ENCODE results near the gene SLC25A24. TPM values are rescaled to one million over a fixed set of nuclear protein-coding genes. Genes with fewer than 3 reads are reported as not detected.

The SLC25A24 gene
- total and polyA plus RNA-seq, 9 of the 15 experiments (the other 6 are each of a cell fraction or from before 2014, with no cell fraction given) = 6.9 to 34.9 (median 25.4) TPM

DNA sequence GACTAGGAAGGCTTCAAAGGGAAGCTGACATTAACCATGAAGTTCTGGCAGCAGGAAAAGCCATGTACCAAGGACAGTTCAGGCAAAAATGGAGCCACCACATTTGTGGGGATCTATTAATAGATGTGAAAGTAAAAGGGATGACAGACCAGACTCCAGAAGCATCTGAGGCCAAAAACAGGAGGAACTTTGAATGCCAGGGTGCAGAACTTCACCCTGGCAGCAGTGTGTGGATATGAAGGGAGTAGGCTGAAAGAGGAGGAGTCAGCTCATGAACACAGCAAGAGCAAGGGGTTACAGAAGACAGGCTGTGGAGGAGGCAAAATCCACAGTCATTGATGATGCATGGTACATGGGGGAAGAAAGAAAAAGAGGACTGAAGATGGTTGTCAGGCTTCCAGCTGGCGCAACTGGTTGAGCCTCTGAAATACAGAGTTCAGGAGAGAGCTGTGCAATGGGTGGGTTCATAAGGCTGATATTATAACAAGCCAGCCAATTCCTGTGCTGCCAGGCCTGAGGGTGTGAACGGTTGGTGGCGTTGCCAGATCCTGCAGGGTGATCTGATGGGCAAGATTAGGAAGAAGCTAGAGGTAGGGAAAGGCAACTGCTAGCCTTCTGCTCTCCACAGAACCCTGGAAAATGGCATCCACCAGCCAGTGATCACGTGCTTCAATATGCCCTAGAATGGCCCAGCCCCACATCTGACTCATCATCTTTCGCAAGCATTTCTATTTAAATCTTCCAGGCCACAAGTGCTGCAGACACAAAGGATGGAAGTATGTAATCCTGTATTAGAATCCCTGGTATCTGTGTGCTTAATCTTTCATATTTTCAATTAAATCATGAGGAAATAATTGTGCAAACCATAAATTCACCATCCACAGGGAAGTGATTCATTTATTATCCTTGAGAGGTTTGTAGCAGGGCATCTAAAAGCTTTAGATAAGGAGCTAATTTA is 81.9 kb downstream of the SLC25A24 start:
- H3K4me1 ChIP-seq (replicated peaks in 1 of 2; ENCODE audit: control insufficient read depth in 2 of 2, insufficient read depth in 2 of 2, low read length in 2 of 2) = peaks cover 6 to 9% of the 10 kb centered on the region in 2 experiments; a peak in 4 of 5 replicates
- in situ Hi-C loops (cut with MboI) = no loop called here
- H3K36me3 ChIP-seq (ENCODE audit: control insufficient read depth, insufficient read depth, low read length) = no peaks in the 10 kb centered on the region
- no TSS peak for BruUV-seq (replicated peaks)
- H3K4me3 ChIP-seq = no peak overlapping the region
- H3K9me1 ChIP-seq (ENCODE audit: control insufficient read depth, insufficient read depth, low read length) = no peaks in the 10 kb centered on the region
- intact Hi-C loops (cut with micrococcal nuclease) = no loop called here
- peak in 2 of 4 experiments; percentile 38 to 43 for DNase-seq (ENCODE audit: extremely low read depth in 1 of 4, low spot score in 3 of 4)
- H3K4me2 ChIP-seq (ENCODE audit: insufficient read depth, low read length) = peak overlapping the region; percentile 48
- peak; percentile 73 for ATAC-seq
- FAIRE-seq = no peak
- POLR2A ChIA-PET = interaction anchor here (0.6 to 1.1 kb wide), 2 partner anchors 11 to 465 kb away, joined by 3 to 4 read pairs; no protein-coding TSS in a partner anchor
- no peaks in the 10 kb centered on the region for H3K9me3 ChIP-seq (replicated peaks; ENCODE audit: control insufficient read depth, insufficient read depth, low read depth, low read length)
- H3K27ac ChIP-seq (ENCODE audit: extremely low read depth, low read depth, low read length) = no peak overlapping the region
- no peak overlapping the region for H3K9ac ChIP-seq (ENCODE audit: insufficient read depth in 1 of 2, low read depth in 2 of 2, low read length in 2 of 2)
- no peaks in the 10 kb centered on the region for H3K79me2 ChIP-seq (ENCODE audit: control insufficient read depth, insufficient read depth, low read length)
- CTCF ChIA-PET (ENCODE audit: low intra/inter-chr PET ratio) = no interaction called here
- H3K27me3 ChIP-seq (ENCODE audit: control insufficient read depth in 2 of 2, insufficient read depth in 2 of 2, low read length in 2 of 2) = peaks cover 21 to 39% of the 10 kb centered on the region in 2 experiments
- 18% methylated on average over 5 of the region's 5 CpGs for WGBS (ENCODE audit: insufficient coverage, low coverage, missing lambda C conversion rate)
- no peaks in the 10 kb centered on the region for H4K20me1 ChIP-seq (replicated peaks; ENCODE audit: control insufficient read depth, insufficient read depth, low read length)
- peak overlapping the region; percentile 56; the same call in 1 of the 2 replicates for H2AFZ ChIP-seq (ENCODE audit: low read depth, low read length)
- no peak for TF ChIP-seq ATF1 (CRISPR knock-in tag; IDR thresholded peaks at IDR 0.05)
- no peak for TF ChIP-seq ATF1 (tag; IDR thresholded peaks at IDR 0.05)
- no peak for TF ChIP-seq ZNF324 (CRISPR knock-in tag; IDR thresholded peaks at IDR 0.05)
- TF ChIP-seq ELF4 (CRISPR knock-in tag; IDR thresholded peaks at IDR 0.05) = no peak
- peak; percentile 48; the same call in 1 of the 2 replicates for TF ChIP-seq MAFF (IDR thresholded peaks at IDR 0.05; ENCODE audit: low read length)
- 0 out of 2 replicates have a peak, but pooled peaks have one; percentile 31 for TF ChIP-seq ZNF134 (CRISPR knock-in tag; conservative IDR thresholded peaks at IDR 0.05)
- TF ChIP-seq RBBP5 (IDR thresholded peaks at IDR 0.05; ENCODE audit: borderline replicate concordance, insufficient read depth, low read length, poor library complexity, severe bottlenecking) = no peak
- no peak for TF ChIP-seq ETV1 (tag; conservative IDR thresholded peaks at IDR 0.05; ENCODE audit: low read depth)
- TF ChIP-seq, protein P1, sequence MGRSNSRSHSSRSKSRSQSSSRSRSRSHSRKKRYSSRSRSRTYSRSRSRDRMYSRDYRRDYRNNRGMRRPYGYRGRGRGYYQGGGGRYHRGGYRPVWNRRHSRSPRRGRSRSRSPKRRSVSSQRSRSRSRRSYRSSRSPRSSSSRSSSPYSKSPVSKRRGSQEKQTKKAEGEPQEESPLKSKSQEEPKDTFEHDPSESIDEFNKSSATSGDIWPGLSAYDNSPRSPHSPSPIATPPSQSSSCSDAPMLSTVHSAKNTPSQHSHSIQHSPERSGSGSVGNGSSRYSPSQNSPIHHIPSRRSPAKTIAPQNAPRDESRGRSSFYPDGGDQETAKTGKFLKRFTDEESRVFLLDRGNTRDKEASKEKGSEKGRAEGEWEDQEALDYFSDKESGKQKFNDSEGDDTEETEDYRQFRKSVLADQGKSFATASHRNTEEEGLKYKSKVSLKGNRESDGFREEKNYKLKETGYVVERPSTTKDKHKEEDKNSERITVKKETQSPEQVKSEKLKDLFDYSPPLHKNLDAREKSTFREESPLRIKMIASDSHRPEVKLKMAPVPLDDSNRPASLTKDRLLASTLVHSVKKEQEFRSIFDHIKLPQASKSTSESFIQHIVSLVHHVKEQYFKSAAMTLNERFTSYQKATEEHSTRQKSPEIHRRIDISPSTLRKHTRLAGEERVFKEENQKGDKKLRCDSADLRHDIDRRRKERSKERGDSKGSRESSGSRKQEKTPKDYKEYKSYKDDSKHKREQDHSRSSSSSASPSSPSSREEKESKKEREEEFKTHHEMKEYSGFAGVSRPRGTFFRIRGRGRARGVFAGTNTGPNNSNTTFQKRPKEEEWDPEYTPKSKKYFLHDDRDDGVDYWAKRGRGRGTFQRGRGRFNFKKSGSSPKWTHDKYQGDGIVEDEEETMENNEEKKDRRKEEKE (IDR thresholded peaks at IDR 0.05; ENCODE audit: borderline replicate concordance in 1 of 2, control insufficient read depth in 1 of 2, low read depth in 2 of 2, low read length in 1 of 2) = no peak
- TF ChIP-seq, protein P2, sequence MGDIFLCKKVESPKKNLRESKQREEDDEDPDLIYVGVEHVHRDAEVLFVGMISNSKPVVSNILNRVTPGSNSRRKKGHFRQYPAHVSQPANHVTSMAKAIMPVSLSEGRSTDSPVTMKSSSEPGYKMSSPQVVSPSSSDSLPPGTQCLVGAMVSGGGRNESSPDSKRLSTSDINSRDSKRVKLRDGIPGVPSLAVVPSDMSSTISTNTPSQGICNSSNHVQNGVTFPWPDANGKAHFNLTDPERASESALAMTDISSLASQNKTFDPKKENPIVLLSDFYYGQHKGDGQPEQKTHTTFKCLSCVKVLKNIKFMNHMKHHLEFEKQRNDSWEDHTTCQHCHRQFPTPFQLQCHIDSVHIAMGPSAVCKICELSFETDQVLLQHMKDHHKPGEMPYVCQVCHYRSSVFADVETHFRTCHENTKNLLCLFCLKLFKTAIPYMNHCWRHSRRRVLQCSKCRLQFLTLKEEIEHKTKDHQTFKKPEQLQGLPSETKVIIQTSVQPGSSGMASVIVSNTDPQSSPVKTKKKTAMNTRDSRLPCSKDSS (IDR thresholded peaks at IDR 0.05; ENCODE audit: low read depth, partially characterized antibody) = no peak
- TF ChIP-seq MAFG (tag; conservative IDR thresholded peaks at IDR 0.05) = peak; percentile 74
- TF ChIP-seq HMGN3 (IDR thresholded peaks at IDR 0.05; ENCODE audit: borderline replicate concordance, extremely low read depth, insufficient read length, low read depth, low read length) = peak; percentile 22
- no peak for TF ChIP-seq SOX6 (IDR thresholded peaks at IDR 0.05)

Measured in K562 (cell line).